ENCODE measurements around the gene ZNF610. TPM values are rescaled to one million over a fixed set of nuclear protein-coding genes. Genes with fewer than 3 reads are reported as not detected.

The ZNF610 gene
- polyA plus RNA-seq, 1 experiment, result 5.5 TPM

GRCh38 chr19:52296773-52297600 is 39.1 kb upstream of the ZNF610 start, which contains the start of gene ZNF480:
ZNF480 (plus strand) TSS chr19:52297169; CDS start chr19:52300413, 3,244 bp downstream.
- Histone ChIP-seq H3K4me3 (ENCODE audit: low read depth, low read length) (peak within 1 kb of the TSS; percentile 94), H3K9me3 (ENCODE audit: control insufficient read depth, insufficient read depth, low read length) (peaks cover 33% of the 10 kb centered on the region), H3K27ac (ENCODE audit: low read depth, low read length) (peak within 1 kb of the TSS; percentile 99), H3K27me3 (ENCODE audit: control insufficient read depth, insufficient read depth, low read length) (no peaks in the 10 kb centered on the region)
- peak; percentile 47 for DNase-seq (ENCODE audit: low read depth, low spot score)
- CTCF ChIA-PET, result no interaction called here
- TF ChIP-seq, protein P1, sequence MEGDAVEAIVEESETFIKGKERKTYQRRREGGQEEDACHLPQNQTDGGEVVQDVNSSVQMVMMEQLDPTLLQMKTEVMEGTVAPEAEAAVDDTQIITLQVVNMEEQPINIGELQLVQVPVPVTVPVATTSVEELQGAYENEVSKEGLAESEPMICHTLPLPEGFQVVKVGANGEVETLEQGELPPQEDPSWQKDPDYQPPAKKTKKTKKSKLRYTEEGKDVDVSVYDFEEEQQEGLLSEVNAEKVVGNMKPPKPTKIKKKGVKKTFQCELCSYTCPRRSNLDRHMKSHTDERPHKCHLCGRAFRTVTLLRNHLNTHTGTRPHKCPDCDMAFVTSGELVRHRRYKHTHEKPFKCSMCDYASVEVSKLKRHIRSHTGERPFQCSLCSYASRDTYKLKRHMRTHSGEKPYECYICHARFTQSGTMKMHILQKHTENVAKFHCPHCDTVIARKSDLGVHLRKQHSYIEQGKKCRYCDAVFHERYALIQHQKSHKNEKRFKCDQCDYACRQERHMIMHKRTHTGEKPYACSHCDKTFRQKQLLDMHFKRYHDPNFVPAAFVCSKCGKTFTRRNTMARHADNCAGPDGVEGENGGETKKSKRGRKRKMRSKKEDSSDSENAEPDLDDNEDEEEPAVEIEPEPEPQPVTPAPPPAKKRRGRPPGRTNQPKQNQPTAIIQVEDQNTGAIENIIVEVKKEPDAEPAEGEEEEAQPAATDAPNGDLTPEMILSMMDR (IDR thresholded peaks at IDR 0.05; ENCODE audit: low read depth, low read length), result peak; percentile 10; the same call in 1 of the 2 replicates
- POLR2A ChIA-PET, result interaction anchor here (0.5 kb wide), 1 partner anchor 100 kb away, joined by 4 read pairs; no protein-coding TSS in a partner anchor

- ChIA-PET CTCF (no interaction called here), POLR2A (interaction anchor here (0.6 kb wide), 1 partner anchor 1165 kb away, joined by 4 read pairs; no protein-coding TSS in a partner anchor)
- H3K27me3 ChIP-seq (ENCODE audit: control insufficient read depth, insufficient read depth, low read length), result no peaks in the 10 kb centered on the region
- peak overlapping the region; percentile 94 for H3K4me3 ChIP-seq (ENCODE audit: low read depth, low read length)
- peak overlapping the region; percentile 99 for H3K27ac ChIP-seq (ENCODE audit: low read depth, low read length)
- DNase-seq (ENCODE audit: low read depth, low spot score), result no peak
- TF ChIP-seq, protein P1 (IDR thresholded peaks at IDR 0.05; ENCODE audit: low read depth, low read length), result no peak; the same call in 1 of the 2 replicates
- H3K9me3 ChIP-seq (ENCODE audit: control insufficient read depth, insufficient read depth, low read length), result peaks cover 28% of the 10 kb centered on the region
Observed at GRCh38 chr19:52297601-52298364, 38.3 kb upstream of the ZNF610 start.

- TF ChIP-seq, protein P1 (IDR thresholded peaks at IDR 0.05; ENCODE audit: low read depth, low read length), result no peak
- no peak for DNase-seq (ENCODE audit: low read depth, low spot score)
- Histone ChIP-seq H3K4me3 (ENCODE audit: low read depth, low read length) (no peak overlapping the region), H3K9me3 (ENCODE audit: control insufficient read depth, insufficient read depth, low read length) (peaks cover 66% of the 10 kb centered on the region), H3K27ac (ENCODE audit: low read depth, low read length) (no peak overlapping the region), H3K27me3 (ENCODE audit: control insufficient read depth, insufficient read depth, low read length) (no peaks in the 10 kb centered on the region)
- CTCF ChIA-PET, result no interaction called here
- POLR2A ChIA-PET, result no interaction called here
Observed at GRCh38 chr19:52307275-52307674, 28.8 kb upstream of the ZNF610 start.

DNA sequence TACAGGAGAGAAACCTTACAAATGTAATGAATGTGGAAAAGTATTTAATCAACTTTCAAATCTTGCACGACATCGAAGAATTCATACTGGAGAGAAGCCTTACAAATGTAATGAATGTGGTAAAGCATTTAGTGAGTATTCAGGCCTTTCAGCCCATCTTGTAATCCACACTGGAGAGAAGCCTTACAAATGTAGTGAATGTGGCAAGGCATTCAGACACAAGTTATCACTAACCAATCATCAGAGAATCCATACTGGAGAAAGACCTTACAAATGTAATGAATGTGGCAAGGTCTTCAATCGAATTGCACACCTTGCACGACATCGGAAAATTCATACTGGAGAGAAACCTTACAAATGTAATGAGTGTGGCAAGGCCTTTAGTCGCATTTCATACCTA is 13.6 kb upstream of the ZNF610 start:
- ChIA-PET POLR2A (no interaction called here), CTCF (no interaction called here)
- DNase-seq (ENCODE audit: low read depth, low spot score), result no peak
- H3K27me3 ChIP-seq (ENCODE audit: control insufficient read depth, insufficient read depth, low read length), result no peaks in the 10 kb centered on the region
- no peak overlapping the region for H3K4me3 ChIP-seq (ENCODE audit: low read depth, low read length)
- TF ChIP-seq, protein P1 (IDR thresholded peaks at IDR 0.05; ENCODE audit: low read depth, low read length), result no peak
- peaks cover 38% of the 10 kb centered on the region for H3K9me3 ChIP-seq (ENCODE audit: control insufficient read depth, insufficient read depth, low read length)
- no peak overlapping the region for H3K27ac ChIP-seq (ENCODE audit: low read depth, low read length)

Measured in AG04450 (cell line).